Measurements from ENCODE around the gene RNF145.

- TF ChIP-seq, protein P1, sequence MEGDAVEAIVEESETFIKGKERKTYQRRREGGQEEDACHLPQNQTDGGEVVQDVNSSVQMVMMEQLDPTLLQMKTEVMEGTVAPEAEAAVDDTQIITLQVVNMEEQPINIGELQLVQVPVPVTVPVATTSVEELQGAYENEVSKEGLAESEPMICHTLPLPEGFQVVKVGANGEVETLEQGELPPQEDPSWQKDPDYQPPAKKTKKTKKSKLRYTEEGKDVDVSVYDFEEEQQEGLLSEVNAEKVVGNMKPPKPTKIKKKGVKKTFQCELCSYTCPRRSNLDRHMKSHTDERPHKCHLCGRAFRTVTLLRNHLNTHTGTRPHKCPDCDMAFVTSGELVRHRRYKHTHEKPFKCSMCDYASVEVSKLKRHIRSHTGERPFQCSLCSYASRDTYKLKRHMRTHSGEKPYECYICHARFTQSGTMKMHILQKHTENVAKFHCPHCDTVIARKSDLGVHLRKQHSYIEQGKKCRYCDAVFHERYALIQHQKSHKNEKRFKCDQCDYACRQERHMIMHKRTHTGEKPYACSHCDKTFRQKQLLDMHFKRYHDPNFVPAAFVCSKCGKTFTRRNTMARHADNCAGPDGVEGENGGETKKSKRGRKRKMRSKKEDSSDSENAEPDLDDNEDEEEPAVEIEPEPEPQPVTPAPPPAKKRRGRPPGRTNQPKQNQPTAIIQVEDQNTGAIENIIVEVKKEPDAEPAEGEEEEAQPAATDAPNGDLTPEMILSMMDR (IDR thresholded peaks at IDR 0.05): no peak
- no peak for TF ChIP-seq POLR2A (IDR thresholded peaks at IDR 0.05)
These were observed 45.7 kb downstream of the RNF145 start for GRCh38 chr5:159163701-159164046.

All from body of pancreas (tissue), 4 donors.